Brain pericyte (primary cell): Measurements from ENCODE around the gene MINDY3.
"Not testable (repeated sequence)": the region's sequence is repeated elsewhere in the genome, so short reads cannot be mapped to it uniquely, and the experiment has no call there.

Source experiments
- DNase-seq: peaks from one replicate; pipeline ENCODE4 v3.0.0-alpha.2; 2012; ENCODE audit warnings: low read depth, low spot score

Gene MINDY3

DNA sequence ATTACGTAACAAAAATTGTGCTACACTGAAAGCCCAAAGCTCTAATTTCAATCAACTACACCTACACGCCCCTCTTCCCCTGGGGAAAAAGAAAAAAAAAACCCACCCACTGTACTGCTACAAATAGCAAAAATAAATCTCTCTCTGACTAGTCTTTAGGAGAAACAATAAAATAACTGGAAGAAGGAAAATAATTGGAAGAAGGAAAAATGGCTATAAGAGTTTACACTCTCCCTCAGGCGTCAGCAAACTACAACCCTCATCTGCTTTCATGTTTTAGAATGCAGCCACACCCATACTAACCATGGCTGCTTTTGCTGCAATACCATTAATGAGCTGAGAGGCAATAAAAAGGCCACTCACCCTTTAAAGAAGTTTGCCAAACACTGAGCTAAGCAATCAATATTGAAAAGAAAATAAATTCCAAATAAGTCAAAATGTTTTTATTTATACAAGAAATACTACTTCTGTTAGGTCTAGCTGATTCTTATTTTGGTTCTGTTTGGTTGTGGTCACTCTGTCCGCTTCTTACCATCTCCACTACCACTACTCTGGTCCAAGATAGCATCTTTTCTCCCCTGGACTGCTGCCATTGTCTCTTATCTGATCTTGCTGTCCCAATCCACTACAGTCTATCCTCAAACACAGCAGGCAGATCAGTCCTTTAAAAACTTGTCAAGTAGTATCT, 3.8 kb downstream of the MINDY3 start:
- DNase-seq: no peak

DNA sequence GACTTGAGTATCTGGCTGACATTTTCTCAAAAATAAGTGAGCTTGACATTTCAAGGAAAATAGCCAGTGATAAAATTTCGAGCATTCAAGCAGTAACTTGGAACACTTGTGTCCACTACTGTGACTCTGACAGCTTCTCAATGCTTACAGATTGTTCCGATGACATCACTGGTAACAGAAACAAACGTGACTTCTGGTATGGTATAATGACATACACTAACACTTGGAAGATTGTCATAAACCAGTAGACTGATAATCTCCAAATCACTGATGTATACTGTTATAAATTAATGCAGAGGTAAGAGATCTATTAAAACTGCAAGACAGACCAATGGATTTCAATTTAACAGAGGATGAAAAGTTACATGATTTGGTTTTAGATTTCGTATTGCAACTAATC, 6.5 kb downstream of the MINDY3 start:
- no peak for DNase-seq

DNA sequence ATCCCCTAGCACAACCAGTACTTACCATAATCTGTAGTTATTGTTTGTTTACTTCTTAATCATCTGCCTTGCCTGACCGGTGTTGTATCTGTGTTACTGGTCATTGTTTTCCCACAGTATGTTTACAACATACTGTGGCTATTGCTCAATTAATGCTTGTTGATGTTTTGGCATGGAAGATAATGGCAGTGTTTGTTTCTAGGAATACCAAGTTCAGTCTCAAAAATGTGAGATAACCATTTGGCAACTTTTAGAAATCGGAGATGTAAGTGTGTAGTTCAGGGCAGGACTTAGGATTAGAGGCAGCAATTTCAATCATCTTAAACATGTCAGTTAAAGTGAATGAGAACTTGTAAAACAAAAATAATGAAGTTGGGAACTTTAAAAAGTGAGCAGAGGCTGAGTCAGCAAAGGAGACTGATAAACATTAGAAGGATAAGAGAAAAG, 8.2 kb downstream of the MINDY3 start:
- no peak for DNase-seq

DNA sequence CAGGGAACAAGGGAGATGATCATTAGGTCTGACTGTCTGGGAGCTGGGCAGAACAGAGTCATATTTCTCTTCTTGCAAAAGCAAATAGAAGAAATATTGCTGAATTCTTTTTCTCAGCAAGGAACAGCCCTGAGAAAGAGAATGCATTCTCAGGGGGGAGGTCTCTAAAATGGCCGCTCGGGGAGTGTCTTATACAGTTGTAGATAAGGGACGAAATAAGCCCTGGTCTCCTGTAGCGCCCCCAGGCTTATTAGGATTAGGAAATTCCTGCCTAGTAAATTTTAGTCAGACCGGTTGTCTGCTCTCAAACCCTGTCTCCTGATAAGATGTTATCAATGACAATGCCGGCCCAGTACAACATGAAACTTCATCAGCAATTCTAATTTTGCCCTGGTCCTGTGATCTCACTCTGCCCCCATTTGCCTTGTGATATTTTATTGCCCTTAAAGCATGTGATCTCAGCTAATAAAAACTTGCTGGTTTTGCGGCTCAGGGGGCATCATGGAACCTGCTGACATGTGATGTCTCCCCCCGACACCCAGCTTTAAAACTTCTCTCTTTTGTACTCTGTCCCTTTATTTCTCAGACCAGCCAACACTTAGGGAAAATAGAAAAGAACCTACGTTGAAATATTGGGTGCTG, 9.8 kb downstream of the MINDY3 start:
- DNase-seq: not testable (repeated sequence)

DNA sequence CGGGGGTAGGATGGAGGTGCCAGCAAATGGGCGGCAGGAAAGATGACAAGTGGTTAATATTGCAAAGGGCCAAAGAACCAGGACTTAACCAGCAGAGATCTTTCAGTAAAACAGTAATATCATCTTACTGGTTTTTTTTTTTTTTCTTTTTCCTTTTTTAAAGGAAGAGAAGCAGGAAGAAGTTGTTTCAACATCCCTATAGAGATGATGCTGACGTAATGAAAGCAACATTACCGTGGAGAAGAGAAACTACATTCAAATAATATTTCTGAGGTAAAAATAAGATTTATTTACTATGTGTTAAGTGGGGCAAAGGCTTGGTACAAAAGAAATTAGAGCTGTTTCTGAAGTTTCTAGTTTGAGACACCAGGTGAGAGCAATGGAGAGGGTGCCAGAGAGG, 11.0 kb downstream of the MINDY3 start:
- no peak for DNase-seq

DNA sequence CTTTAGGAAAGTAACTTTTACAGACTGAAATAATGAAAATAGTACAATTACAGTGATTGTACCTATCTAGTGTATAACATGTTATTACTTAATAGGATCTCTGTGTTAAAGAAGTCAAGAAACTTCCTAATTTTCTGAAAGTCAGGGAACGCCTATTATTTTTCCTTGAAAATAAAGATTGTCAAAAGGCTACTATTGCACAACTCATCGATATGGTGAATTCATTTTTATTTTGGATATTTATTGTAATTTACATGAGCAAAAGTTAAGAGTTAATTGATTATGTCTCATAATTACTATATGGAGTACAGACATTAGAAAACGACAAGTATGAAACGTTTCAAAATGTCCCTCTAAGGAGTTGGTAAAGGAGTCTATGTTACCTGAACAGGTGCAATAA, 12.8 kb downstream of the MINDY3 start:
- DNase-seq: no peak

- no peak for DNase-seq
These were observed 15.8 kb downstream of the MINDY3 start for GRCh38 chr10:15844517-15844916.

DNA sequence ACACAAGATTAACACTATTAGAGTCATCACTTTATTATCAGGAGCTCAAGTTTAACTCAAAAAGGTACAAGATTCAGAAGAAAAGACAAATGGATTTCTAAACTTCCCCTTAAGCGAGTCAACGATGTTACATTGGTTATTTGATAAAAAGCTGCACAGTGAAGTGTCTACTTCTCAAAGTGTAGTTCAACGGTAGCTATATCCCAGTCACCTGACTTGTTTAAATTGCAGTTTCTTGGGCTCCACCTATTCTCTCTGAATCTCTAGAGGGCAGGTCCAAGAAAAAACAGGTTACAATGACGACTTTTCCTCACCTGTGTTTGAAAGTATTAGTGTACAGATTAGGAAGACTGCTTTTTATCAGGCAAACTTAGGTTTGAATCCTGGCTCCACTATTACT, 16.6 kb downstream of the MINDY3 start:
- no peak for DNase-seq

- DNase-seq: no peak
These were observed 17.6 kb downstream of the MINDY3 start for GRCh38 chr10:15842556-15843169.

DNA sequence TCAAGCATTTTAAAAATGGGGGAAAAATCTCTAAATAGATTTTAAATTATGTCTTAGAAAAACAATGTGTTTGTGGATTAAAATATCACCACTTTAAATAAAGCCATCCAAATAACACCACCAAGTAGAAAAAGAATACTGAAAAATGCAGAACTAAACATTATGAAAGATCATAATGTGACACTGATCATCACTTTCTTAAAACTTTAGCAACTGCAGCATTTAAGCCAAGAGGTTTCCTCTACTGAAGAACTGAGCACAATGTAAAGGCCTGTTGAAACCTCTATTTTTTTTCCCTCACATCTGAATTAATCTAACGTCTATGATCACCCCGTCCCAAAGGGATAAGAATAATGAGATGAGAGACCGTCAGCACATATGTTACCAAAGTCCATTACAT, 18.6 kb downstream of the MINDY3 start:
- DNase-seq: no peak

DNA sequence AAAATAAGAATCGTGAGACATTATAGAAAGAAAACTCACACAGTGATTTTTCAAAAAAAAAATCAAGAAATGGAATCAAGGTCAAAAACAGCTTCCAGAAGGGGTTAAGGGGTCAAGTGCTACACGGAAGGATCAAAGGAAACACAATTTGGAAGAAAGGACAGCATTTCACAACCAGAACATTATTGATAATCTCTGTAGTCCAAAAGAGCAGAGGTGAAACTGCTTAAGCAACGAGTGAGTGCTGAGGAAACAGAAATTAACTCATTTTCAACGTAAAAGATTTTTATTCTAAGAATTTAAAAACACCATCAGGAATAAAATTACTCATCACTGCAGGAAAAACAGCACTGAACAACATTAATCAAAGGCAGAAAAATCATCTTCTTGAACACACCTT, 23.5 kb downstream of the MINDY3 start:
- no peak for DNase-seq

- no peak for DNase-seq
These were observed 30.8 kb downstream of the MINDY3 start for GRCh38 chr10:15829495-15829894.

DNA sequence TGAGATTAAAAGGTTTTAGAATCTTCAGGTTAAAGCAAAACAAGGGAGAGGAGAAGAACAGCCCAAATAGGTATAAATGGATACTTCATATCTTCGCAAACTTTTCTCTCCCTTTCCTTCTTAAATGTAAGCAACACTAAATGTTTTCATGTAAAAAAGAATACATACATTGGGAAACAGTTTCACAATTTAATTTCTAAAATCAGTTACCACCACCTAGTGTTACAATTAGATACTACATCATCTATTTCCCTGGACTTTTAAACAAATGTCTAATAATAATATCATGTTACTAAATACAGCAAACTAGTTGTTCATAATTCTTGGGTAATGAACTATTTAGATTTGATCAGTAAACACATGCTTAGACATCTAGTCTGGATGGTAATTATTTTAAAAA, 35.8 kb downstream of the MINDY3 start:
- no peak for DNase-seq

DNA sequence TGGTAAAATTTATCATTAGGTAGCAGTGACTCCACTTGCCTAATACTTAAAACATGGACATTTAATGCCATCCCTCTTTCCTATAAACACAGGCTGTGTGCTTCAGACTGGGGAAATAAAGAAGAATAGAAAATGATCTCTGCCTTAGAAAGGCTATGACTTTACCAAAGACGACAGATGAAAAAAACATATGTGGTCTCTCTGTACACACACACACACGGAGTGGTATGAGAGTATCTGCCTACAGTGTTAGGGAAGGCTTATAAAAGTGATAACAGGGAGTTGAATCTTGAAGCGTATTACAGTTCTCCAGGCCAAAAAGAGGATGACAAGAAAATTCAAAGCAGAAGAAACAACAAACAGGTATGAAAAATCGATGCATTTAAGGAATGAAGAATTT, 38.2 kb downstream of the MINDY3 start:
- no peak for DNase-seq

DNA sequence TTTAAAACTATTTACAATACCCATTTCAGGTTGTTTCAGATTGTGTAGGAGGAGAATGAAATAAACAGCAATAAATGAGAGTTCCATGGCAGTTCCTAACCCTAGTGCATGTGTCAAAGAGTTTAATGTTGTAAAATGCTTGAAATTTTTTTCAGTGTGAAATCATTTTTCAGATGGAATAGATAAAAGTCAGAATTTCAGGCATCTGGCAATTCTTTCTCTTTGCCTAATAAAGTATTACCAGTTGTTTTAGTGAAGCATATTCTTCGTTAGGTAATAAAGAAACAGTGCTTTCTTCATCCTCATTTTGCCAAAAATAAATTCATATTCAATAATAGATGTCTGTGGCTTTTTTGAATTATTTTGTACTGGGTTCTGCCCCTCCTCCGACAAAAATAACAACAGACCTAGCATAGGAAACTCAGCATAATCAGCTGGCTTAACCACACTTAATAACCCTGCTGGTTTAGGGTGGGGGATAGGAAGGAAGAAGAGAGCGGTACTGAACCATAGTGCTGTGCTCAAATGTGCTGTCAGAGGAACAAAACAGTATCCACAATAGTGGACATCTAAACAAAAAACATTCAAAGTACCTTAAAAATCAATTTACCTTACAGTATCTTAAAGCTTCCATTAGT, 39.1 kb downstream of the MINDY3 start:
- no peak for DNase-seq

- DNase-seq: no peak
These were observed 42.8 kb downstream of the MINDY3 start for GRCh38 chr10:15817409-15818046.

DNA sequence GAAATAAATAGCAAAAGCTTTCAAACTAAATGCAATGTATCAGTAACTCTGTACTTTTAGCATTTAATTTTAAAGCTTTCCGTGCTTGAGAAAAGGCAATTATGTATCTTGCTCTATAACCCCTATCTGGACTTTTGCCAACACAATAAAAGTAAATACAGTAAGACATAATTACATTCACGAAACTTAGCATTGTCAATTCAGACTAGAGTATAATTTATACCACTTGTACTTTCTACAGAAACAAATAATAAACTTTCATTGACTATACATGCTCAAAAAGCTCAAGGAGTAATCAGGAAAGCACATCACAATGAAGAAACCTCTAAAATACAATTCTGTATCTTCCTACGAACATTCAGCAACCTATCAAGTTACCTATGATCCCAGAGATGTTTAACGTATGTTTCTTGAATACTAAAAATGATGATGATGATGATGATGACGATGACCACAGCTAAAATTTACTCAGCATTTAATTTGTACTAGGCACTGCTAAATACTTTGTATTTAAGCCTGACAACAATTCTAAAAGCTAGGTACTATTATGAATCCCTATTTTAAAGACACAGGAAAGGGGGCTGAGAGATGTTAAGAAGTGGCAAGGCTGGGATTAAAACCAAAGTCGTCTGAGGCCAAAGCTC, 44.9 kb downstream of the MINDY3 start:
- no peak for DNase-seq

DNA sequence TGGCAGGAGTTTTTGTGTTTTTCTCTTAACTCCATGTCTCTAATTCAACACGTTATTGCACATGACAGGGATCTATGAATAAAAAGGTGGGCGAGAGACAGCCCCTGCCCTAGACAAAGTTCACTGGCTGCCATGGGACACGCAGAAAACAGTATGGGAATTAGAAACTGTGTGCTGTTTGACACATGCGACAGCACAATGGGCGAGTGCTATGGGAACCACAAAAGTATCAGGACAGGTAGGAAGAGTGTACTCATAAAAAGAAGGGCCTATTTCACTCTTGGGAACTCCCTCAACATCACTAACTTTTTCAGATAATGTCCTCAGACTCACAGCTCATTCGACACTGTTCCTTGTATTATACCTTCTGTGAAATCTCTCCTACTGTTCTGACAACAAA, 45.7 kb downstream of the MINDY3 start:
- DNase-seq: no peak

DNA sequence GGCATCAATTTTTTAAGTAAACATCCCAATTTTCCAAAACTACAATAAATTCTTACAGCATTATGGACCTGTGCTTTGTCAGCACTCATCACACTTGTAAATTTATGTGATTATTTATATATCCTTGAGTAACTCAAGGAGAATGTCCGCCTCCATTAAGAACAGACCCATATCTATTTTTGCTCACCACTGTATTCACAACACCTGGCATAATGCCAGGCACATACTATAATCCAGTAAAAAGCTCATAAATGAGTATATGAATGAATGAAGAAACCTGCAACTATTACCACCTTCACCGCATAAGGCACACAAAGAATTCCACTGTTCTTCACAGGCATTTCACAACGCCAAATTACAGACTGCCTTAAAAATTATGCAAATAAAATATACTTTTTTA, 46.9 kb downstream of the MINDY3 start:
- DNase-seq: no peak

DNA sequence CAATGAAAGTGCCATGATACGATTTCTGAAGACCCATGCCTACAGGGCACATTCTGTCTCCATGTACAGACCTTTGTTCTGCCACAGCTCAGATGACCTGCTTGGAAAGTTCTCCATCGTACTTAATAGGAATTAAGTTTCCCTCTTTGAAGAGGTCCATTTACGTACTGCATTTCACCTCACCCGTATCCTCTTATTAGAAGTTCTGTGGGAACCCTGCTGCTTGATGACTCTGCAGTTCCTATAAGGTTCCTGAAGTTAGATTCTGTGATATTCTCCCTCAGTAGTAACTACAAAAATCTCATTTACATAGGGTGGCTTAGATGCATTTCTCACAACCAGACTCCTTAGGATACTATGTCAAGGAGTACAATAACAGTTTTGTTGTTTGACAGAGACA, 50.9 kb downstream of the MINDY3 start:
- DNase-seq: no peak

DNA sequence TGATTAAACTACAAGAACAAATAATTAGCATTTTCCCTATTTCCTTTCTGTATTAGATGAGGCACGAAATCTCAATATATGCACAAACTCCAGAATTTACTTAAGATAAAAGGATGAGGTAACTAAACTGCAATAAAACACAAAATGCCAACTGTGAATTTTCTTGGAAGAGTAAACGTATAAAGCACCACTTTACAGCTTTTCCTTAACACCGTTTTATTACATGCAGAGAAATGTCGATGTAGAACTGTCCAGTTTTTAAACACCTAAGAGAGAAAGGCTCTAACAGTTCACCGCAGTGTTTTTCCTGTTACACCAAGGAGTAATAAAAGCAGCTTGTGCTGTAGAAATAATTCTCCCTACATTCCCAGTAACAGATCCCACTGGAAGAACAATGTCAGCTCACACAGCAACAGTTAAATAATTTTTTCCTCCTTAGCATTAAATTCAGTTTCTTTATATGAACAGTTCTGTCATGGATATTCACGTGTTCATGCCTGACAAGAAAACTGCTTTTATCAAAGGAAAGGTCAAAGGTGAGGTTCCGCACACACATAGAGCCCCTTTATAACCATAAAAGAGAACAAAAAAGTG, 52.0 kb downstream of the MINDY3 start:
- DNase-seq: no peak
